Endodermal cell (in vitro differentiated cells): ENCODE measurements around the gene SURF2. TPM values are rescaled to one million over a fixed set of nuclear protein-coding genes. Genes with fewer than 3 reads are reported as not detected.

Experiments
- DNase-seq: peaks from one replicate; pipeline ENCODE4 v3.0.0-alpha.2; 2017
- H3K27ac ChIP-seq: 2 replicates; pipeline ENCODE4 v1.5.1; 2013; ENCODE audit warnings: mild to moderate bottlenecking, low read depth, low read length, moderate library complexity
- H3K27me3 ChIP-seq: 2 replicates; pipeline ENCODE4 v1.6.1; 2013; ENCODE audit warnings: mild to moderate bottlenecking, low read length, moderate library complexity; ENCODE audit not compliant: insufficient read depth, control insufficient read depth, poor library complexity, severe bottlenecking
- H3K36me3 ChIP-seq: 2 replicates; pipeline ENCODE4 v1.7.0; 2013; ENCODE audit warnings: mild to moderate bottlenecking, low read length, moderate library complexity; ENCODE audit not compliant: control insufficient read depth, insufficient read depth
- H3K4me1 ChIP-seq: one replicate; pipeline ENCODE4 v1.7.0; 2013; ENCODE audit warnings: low read length; ENCODE audit not compliant: control insufficient read depth, insufficient read depth
- H3K4me3 ChIP-seq: 2 replicates; pipeline ENCODE4 v1.5.1; 2013; ENCODE audit warnings: mild to moderate bottlenecking, low read length, moderate library complexity
- H3K9ac ChIP-seq: 2 replicates; pipeline ENCODE4 v1.6.1; 2013; ENCODE audit warnings: mild to moderate bottlenecking, low read length, moderate library complexity; ENCODE audit not compliant: poor library complexity, severe bottlenecking; ENCODE audit errors: extremely low read depth
- H3K9me3 ChIP-seq: 2 replicates; pipeline ENCODE4 v1.6.1; 2013; ENCODE audit warnings: mild to moderate bottlenecking, low read length, moderate library complexity; ENCODE audit not compliant: control insufficient read depth
- H3K27ac Mint-ChIP-seq: 2 replicates; pipeline ENCODE4 v1.8.0; 2020; ENCODE audit warnings: mixed read lengths
- H3K27me3 Mint-ChIP-seq: 2 replicates; pipeline ENCODE4 v1.8.0; 2021; ENCODE audit warnings: mild to moderate bottlenecking, mixed read lengths; ENCODE audit not compliant: insufficient read depth
- H3K36me3 Mint-ChIP-seq: 2 replicates; pipeline ENCODE4 v1.8.0; 2020; ENCODE audit warnings: low read depth, mixed read lengths
- H3K4me1 Mint-ChIP-seq: 2 replicates; pipeline ENCODE4 v1.8.0; 2020; ENCODE audit warnings: mixed read lengths
- H3K4me3 Mint-ChIP-seq: 2 replicates; pipeline ENCODE4 v1.8.0; 2020; ENCODE audit warnings: mild to moderate bottlenecking, moderate library complexity, mixed read lengths
- H3K9me3 Mint-ChIP-seq: 2 replicates; pipeline ENCODE4 v1.8.0; 2020; ENCODE audit warnings: mild to moderate bottlenecking, mixed read lengths
- CTCF ChIP-seq: fragments of 200-600 bp; sonication (generic); conservative IDR thresholded peaks from 2 replicates; pipeline ENCODE4 v1.5.0; 2021; ENCODE audit warnings: antibody characterized with exemption, mild to moderate bottlenecking
- WGBS, 2 experiments: methylation state at CpG; one replicate each; pipeline versions ENCODE4 v1.1.5 to v1.1.7; 2013; ENCODE audit warnings: missing lambda C conversion rate in 2 of 2, mixed read lengths in 1 of 2; ENCODE audit not compliant: insufficient coverage in 1 of 2, insufficient read length in 1 of 2; 5-methylcytosine and 5-hydroxymethylcytosine counted together
- long read RNA-seq, 4 experiments: library from polyadenylated mRNA in 2 of 4; library from RNA in 1 of 4; library from capped mRNA in 1 of 4; stranded (forward) in 3 of 4; unstranded in 1 of 4; transcript quantifications; one replicate each; pipeline ENCODE4 v2.0.0, GENCODE V29; 2020 to 2021; ENCODE audit warnings: inconsistent platforms in 1 of 4
- polyA plus RNA-seq, 2 experiments: library from polyadenylated mRNA; stranded (reverse); fragments of 50-300 nt; gene quantifications; one replicate each; pipeline ENCODE4 v1.2.3, GENCODE V29; 2013
- total RNA-seq, 2 donors: library from RNA; stranded (reverse); fragmentation: NEBNext Ultra II Directional in 1 of 2; extraction: Animal tissue kit (Norgen Biotek cat#: 25700) in 1 of 2; gene quantifications; 2 replicates in 1 of 2; 3 replicates in 1 of 2; pipeline ENCODE4 v1.2.1, GENCODE V29; 2021

SURF2 gene
- 10 to 100 TPM; 18.0 to 25.9 TPM for total RNA-seq
- 25.5 TPM for polyA plus RNA-seq (2013, experiment 1 of 2)
- 25.3 TPM for polyA plus RNA-seq (2013, experiment 2 of 2)
- long read RNA-seq, experiment 1, partial matches to known transcripts = 2 of 6 reads
- long read RNA-seq, experiment 1, other reads (novel, unspliced or antisense) = 1 of 6 reads
- long read RNA-seq, experiment 2, transcript SURF2-201 (6 exons, 842 nt) = major isoform, 29 of 38 reads
- long read RNA-seq, experiment 2, partial matches to known transcripts = 0 of 38 reads
- long read RNA-seq, experiment 2, other reads (novel, unspliced or antisense) = 9 of 38 reads
- long read RNA-seq, experiment 3, transcript SURF2-201 (6 exons, 842 nt) = major isoform, 14 of 24 reads
- long read RNA-seq, experiment 3, partial matches to known transcripts = 0 of 24 reads
- long read RNA-seq, experiment 3, other reads (novel, unspliced or antisense) = 10 of 24 reads
- long read RNA-seq, experiment 4, transcript SURF2-201 (6 exons, 842 nt) = major isoform, 21 of 23 reads
- long read RNA-seq, experiment 4, partial matches to known transcripts = 1 of 23 reads
- long read RNA-seq, experiment 4, other reads (novel, unspliced or antisense) = 1 of 23 reads

- Mint-ChIP-seq H3K4me3 (peak within 1 kb of the TSS; percentile 89), H3K4me1 (peaks cover 3% of the 10 kb centered on the region), H3K27ac (peak within 1 kb of the TSS; percentile 94), H3K27me3 (no peaks in the 10 kb centered on the region), H3K9me3 (no peaks in the 10 kb centered on the region), H3K36me3 (peaks cover 36% of the 10 kb centered on the region)
- H3K27ac ChIP-seq = no peak within 1 kb of the TSS
- H3K36me3 ChIP-seq = peaks cover 44% of the 10 kb centered on the region
- TF ChIP-seq CTCF = peak; percentile 40
- peak; percentile 95 for DNase-seq
- peak within 1 kb of the TSS; percentile 88 for H3K4me3 ChIP-seq
- H3K27me3 ChIP-seq = no peaks in the 10 kb centered on the region
- 0% methylated on average over 9 to 78 of the region's 78 CpGs for WGBS, 2 experiments
- no peaks in the 10 kb centered on the region for H3K4me1 ChIP-seq
- peak within 1 kb of the TSS; percentile 52 for H3K9ac ChIP-seq
- no peaks in the 10 kb centered on the region for H3K9me3 ChIP-seq
Observed at GRCh38 chr9:133356391-133357091, at the start of gene SURF2, which contains the start of gene SURF1. Gene SURF2 (plus strand): TSS chr9:133356550. CDS start chr9:133356593, 43 bp downstream. Gene SURF1 (minus strand): TSS chr9:133356487. CDS start chr9:133356453, 34 bp downstream.

- no peaks in the 10 kb centered on the region for H3K4me1 Mint-ChIP-seq
- Histone ChIP-seq H3K4me3 (no peak overlapping the region), H3K27me3 (no peaks in the 10 kb centered on the region), H3K27ac (no peak overlapping the region), H3K4me1 (no peaks in the 10 kb centered on the region), H3K9ac (no peak overlapping the region), H3K9me3 (peaks cover 8% of the 10 kb centered on the region), H3K36me3 (no peaks in the 10 kb centered on the region)
- peaks cover 13% of the 10 kb centered on the region for H3K9me3 Mint-ChIP-seq
- H3K27me3 Mint-ChIP-seq = peaks cover 15% of the 10 kb centered on the region
- no peak overlapping the region for H3K4me3 Mint-ChIP-seq
- 85 to 88% methylated on average over 15 to 16 of the region's 16 CpGs for WGBS, 2 experiments
- no peak for DNase-seq
- TF ChIP-seq CTCF = no peak
- no peak overlapping the region for H3K27ac Mint-ChIP-seq
- no peaks in the 10 kb centered on the region for H3K36me3 Mint-ChIP-seq
Observed at GRCh38 chr9:133307301-133307700, 49.0 kb upstream of the SURF2 start.

GRCh38 chr9:133309608-133310007 lies 46.7 kb upstream of the SURF2 start:
- TF ChIP-seq CTCF = no peak
- Mint-ChIP-seq H3K4me3 (no peak overlapping the region), H3K9me3 (peaks cover 13% of the 10 kb centered on the region), H3K27ac (no peak overlapping the region), H3K27me3 (peaks cover 15% of the 10 kb centered on the region), H3K36me3 (no peaks in the 10 kb centered on the region), H3K4me1 (no peaks in the 10 kb centered on the region)
- no peak overlapping the region for H3K4me3 ChIP-seq
- no peaks in the 10 kb centered on the region for H3K36me3 ChIP-seq
- H3K9ac ChIP-seq = no peak overlapping the region
- DNase-seq = no peak
- peaks cover 8% of the 10 kb centered on the region for H3K9me3 ChIP-seq
- H3K27me3 ChIP-seq = no peaks in the 10 kb centered on the region
- 90 to 93% methylated on average over 4 to 6 of the region's 6 CpGs for WGBS, 2 experiments
- H3K27ac ChIP-seq = no peak overlapping the region
- H3K4me1 ChIP-seq = no peaks in the 10 kb centered on the region
